GM18502 (cell line): Measurements from ENCODE around the gene OR5A1.

Experiments
- ATAC-seq: cut with Tn5 transposase; IDR thresholded peaks from one replicate; pipeline ENCODE4 v1.9.1; 2021; ENCODE audit warnings: mild to moderate bottlenecking; ENCODE audit not compliant: unreplicated experiment, poor library complexity

OR5A1 gene

GRCh38 chr11:59473015-59473414 is 36.7 kb downstream of the OR5A1 start, which contains the start of gene OR4D10:
Gene OR4D10 (plus strand): TSS chr11:59473315. CDS start chr11:59477430, 4,115 bp downstream.
- no peak for ATAC-seq

- ATAC-seq = no peak
Observed at GRCh38 chr11:59475176-59475575, 38.9 kb downstream of the OR5A1 start.

DNA sequence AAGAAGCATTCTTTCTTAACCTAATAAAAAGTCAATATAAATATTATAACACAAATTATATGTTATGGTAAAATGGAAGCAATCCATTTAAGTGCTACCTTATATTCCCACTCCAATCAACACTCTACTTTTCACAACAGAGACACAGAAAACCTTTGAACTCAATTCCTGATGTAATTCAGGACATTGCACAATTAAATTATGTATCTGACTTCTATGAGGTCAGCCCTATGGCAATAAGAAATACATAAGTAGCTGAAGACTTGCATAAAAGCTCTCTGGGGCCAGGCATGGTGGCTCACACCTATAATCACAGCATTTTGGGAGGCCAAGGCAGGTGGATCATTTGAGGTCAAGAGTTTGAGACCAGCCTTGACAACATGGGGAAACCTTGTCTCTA is 43.6 kb downstream of the OR5A1 start:
- no peak for ATAC-seq

DNA sequence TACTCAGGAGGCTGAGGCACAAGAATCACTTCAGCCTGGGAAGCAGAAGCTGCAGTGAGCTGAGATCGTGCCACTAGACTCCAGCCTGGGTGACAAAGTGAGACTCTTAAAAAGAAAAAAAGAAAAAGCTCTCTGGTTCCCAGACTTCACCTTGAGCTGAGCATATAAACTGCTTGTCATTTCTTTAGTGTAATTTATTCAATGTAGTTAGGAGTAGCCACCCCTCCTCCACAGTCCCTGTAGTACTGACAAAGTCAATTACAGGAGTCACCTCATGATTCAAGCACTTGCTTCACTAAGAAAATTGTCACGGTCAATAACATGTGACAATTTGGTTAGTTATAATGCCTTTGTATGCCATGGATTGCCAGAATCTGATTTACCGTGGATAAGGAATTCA is 44.1 kb downstream of the OR5A1 start:
- ATAC-seq = no peak
